Activated effector memory CD4-positive, alpha-beta T cell treated with anti-CD3 and anti-CD28 coated beads, Interleukin-2, amount 50 U/mL, for 16 hours (primary cell): ENCODE results near the gene SULT1C2.

Experiments
- DNase-seq: peaks from one replicate; pipeline ENCODE4 v3.0.0-alpha.2; 2020

The SULT1C2 gene

GRCh38 chr2:108297436-108298141 is 8.9 kb downstream of the SULT1C2 start:
- DNase-seq: no peak

GRCh38 chr2:108301558-108301957 is 12.9 kb downstream of the SULT1C2 start:
- DNase-seq: no peak

- no peak for DNase-seq
Observed at GRCh38 chr2:108304975-108305374, 16.3 kb downstream of the SULT1C2 start.

DNA sequence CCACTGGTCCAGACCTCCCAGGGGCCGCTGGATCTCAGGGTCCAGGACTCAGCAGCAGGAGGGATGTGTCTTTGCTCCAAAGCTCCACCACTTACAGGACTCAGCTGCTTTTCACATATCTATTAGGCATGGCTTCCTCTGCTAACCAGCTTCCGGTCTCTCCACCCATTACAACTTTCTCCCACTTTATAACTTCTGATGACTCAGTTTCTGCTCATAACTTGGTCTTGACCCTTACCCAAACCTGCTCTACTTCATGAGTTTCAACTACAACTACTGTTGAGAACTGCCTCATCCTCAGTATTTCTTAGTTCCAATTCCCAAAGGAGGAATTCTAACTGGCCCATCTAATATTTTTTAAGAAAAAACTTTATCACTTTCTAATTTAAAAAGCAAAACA is 17.2 kb downstream of the SULT1C2 start:
- DNase-seq: no peak

- no peak for DNase-seq
Observed at GRCh38 chr2:108309903-108310302, 21.2 kb downstream of the SULT1C2 start.

DNA sequence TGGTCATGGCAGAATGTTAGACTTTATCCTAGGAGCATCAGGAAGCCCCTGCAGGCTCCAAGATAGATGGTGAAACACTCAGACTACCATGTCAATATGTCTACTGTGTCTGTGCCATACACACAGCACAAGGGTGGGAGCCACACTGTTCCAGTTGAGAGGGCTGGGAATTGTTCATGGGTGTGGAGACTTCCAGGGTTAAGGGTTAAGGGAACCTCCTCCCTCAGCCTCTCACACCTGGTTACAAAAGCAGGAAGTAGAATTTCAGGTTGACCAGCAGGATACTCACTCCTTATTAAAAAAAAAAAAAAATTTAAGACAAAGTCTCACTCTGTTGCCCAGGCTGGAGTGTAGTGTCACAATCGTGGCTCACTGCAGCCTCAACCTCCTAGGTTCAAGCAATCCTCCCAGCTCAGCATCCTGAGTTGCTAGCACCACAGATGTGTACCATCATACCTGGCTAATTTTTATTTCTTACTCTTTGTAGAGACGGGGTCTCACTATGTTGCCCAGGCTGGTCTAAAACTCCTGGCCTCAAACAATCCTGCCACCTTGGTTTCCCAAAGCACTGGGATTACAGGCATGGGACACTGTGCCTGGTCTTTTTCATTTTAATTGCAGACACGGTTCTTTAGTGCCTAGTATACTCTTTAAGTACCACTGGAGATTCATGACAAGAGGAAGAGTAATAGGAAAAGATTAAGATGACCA is 26.0 kb downstream of the SULT1C2 start:
- DNase-seq: no peak

DNA sequence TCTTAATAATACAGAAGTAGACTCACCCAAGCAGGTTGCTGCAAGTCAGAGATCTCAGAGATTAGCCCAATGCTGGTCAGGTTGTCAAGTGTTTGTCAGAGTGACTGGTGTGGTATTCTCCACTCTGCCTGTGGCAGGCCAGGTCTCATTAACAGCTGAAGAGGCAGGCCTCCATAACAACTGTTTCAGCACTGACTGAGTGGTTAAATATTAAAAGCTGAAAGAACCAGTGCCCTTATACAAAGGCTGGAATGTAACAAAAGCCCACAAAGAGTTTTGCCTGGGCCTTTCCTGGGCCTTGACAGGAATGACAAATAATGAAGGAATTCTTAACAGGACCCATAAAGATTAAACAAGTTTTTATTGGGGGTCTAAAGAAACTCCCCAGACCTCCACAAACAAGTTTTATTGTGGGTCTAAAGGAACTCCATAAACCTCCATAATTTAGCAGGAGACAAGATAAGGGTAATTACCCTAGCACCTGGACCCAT is 26.8 kb downstream of the SULT1C2 start:
- no peak for DNase-seq

GRCh38 chr2:108316033-108316432 is 27.3 kb downstream of the SULT1C2 start:
- DNase-seq: no peak

DNA sequence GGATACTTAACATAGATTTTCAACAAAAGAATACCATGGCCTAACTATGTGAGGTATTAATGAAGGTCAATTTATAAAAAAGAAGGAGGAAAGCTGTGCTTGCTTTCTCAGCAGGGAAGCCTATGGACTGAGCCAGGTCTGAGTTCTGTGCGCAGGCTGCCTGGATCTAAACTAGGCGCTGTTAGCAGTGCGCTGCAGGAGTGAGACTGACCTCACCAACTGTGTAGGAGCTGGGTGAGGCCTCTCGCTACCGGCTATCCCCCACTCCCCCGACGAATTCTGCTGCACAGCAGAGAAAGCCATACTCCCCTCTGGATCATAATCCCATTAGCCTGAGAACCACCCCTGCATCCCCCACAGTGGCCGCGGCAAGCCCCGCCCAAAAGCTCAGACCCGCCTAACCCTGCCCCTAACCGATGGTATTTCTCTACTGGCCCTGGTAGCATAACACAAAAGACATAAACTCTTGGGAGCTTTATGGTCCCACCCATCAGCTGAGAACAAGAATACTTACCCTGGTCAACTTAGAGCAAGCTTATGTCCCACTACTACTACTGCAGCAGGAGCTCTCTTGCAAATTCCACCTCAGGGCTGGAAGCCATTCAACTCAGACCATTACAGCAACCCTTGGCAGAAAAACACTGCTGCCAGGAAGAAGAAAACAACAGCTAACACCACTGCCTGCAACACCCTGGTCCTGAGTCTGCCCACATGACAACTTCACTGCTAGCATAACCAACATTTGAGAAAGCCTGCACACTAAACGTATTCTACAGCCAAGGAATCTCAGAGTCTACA is 28.0 kb downstream of the SULT1C2 start:
- DNase-seq: no peak

DNA sequence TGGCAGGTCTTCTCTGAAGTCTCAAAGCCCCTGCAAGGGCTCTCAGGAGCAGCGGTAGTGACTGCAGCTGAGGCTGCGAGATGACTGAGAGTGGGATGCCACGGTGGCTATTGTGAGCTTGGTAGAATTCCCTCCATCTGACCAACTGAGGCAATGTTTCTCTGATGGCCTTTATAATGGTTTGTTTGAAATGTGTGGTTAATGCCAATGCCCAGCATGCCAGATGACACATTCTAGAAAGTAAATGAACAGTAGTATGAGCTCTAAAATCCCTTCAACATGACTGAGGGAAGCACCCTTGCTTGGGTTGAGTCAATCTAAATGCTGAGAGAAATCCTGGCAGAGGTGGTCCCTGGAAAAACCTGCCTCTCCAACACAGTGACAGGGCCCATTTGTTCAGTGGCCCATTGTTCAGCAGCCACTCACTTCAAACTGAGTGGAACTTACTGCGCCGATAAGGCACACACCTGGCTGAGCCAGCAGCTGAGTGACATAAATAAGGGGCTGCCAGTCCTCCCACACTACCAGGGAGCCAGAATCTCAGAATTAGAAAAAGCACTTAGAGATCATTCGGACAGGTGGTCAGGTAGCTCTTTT is 31.7 kb downstream of the SULT1C2 start:
- DNase-seq: no peak

GRCh38 chr2:108323619-108324018 is 34.9 kb downstream of the SULT1C2 start:
- no peak for DNase-seq

GRCh38 chr2:108324531-108325255 is 36.0 kb downstream of the SULT1C2 start:
- no peak for DNase-seq

- DNase-seq: no peak
Observed at GRCh38 chr2:108325756-108326155, 37.1 kb downstream of the SULT1C2 start.

DNA sequence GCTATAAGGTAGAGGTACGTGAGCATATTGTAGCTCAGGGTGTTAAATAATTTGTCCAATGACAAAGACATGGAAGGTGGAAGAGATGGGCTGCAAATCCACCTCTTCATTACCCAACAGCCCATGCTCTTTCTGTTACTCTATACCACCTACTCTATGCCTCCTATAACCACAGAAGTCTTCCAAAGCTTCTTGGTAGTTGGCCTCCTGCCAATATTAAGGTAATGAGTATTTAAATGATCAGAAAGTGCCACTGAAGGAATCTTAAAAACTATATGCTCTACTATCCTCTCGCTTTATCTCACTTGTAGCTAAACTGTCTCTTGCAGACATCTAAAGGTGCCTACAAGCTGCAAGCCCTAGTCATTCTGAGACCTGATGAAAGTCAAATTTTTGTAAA is 41.1 kb downstream of the SULT1C2 start:
- no peak for DNase-seq

DNA sequence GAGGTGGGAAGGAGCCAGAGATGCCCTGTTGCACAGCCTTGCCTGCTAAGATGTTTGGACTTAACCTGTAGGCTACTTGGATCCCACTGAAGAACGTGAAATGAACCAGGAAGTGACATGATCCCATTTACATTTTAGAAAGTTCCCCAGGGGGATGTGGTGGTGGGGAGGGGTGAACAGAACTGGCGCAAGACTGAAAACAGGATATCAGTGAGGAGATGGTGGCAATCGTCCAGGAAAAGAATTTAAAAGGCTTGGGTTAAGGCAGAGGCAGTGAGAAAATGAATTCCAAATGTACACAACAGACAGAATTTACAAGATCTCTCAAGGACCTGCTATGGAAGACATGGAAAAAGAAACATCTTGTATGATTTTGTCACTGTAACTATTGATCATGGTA is 42.3 kb downstream of the SULT1C2 start:
- no peak for DNase-seq

DNA sequence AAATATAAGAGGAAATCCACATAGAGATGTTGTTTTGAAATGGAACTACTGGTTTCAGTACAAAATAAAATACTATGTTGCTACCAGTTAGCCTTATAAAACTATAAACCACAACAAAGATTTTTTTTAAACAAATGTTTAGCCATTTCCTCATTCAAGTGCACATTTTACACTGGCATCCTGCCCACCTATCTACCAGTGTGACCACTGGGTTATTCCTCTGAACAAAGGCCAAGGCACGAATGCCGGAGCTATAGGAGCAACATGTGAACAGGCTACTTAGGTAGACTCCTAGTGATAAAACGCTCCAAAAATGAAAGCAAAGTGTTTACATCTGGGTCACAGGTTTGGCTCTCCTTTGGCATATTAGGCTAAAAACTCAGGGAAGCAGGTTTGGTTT is 57.3 kb downstream of the SULT1C2 start:
- no peak for DNase-seq

DNA sequence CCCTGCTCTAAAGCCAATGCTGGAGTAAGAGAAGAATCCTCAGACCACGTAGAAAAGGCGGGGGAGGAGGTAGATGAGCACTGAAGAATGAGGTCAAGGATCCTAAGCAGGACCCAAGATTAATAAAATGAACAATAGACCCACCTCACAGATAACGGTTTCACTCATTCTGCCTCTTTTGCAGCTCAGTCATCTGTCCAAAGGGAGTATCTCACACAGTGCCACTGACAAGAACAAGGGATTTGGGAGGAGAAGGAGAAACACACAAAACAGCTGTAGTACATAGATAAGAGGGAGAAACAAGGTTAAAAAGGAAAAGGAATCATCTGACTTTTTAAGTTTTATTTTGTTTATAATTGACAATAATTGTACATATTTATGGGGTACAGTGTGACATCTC is 58.1 kb downstream of the SULT1C2 start:
- no peak for DNase-seq

DNA sequence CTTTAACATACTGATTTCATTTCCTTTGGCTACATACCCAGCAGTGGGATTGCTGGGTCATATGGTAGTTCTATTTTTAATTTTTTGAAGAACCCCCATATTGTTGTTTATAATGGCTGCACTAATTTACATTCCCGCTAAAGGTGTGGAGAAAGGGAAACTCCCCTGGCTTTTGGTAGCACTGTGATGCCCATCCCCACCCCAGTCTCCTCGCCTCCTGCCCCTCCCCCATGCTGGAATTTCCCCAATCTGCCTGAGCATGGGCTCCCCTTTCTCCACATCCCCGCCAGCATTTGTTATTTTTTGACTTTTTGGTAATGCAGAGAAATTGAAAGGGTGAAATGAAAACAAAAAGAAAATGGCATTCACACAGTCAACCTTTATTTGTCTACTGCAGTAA is 59.1 kb downstream of the SULT1C2 start:
- no peak for DNase-seq

DNA sequence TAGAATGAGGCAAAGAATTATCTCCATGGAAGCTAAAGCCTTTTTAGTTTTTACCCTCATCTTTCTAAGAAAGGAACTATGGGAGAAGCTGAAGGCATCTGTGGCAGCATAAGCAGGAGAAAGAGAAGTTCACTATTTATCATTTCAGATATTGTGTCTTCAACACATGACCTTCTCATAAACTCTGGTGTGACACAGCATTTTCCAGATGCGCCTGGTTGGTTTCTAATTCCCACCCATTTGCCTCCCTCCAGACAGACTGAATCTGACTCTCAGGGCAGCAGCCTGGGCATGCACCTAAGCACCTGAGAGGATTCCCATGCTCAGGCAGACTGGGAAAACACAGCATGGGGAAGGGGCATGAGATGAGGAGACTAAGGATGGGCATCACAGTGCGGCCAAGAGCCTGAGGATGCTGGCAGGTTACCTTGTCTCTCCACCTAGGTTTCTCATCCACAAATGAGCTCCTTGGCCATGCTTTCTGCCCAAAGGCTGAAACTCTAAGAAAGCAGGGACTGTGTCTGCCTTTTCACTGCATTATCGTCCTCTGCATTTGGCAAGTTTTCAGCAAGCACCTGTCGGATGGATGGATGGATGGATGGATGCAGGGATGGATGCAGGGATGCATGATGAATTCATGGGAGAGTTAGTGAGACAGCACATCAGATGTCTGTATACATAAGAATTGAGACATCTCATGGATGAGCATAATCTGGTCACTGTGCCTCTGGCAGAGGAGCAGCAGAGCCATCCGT is 60.3 kb downstream of the SULT1C2 start:
- DNase-seq: no peak

GRCh38 chr2:108349571-108349928 is 60.9 kb downstream of the SULT1C2 start:
- no peak for DNase-seq

- DNase-seq: no peak
Observed at GRCh38 chr2:108351889-108352288, 63.2 kb downstream of the SULT1C2 start.

DNA sequence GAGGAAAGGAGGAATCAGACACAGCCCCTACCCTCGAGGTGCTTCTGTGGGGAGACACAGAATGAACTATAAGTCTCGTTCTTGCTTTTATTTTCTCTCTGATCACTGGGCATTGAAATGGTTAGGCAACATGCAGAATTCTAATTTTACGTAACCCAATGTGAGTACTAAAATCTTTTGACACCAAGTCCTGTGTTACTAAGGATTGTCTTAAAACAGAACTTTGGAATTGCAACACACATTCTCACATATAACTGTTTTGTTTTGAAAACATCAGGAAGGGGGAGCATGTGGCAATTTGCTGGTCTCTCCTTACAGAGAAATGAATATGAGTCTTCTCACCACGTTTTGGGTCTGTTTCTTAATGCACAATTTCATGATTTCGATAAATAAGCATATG is 65.4 kb downstream of the SULT1C2 start:
- no peak for DNase-seq
